ENCODE measurements around the gene GINS3.
"Not testable (repeated sequence)": the region's sequence is repeated elsewhere in the genome, so short reads cannot be mapped to it uniquely, and the experiment has no call there.

GINS3 gene

DNA sequence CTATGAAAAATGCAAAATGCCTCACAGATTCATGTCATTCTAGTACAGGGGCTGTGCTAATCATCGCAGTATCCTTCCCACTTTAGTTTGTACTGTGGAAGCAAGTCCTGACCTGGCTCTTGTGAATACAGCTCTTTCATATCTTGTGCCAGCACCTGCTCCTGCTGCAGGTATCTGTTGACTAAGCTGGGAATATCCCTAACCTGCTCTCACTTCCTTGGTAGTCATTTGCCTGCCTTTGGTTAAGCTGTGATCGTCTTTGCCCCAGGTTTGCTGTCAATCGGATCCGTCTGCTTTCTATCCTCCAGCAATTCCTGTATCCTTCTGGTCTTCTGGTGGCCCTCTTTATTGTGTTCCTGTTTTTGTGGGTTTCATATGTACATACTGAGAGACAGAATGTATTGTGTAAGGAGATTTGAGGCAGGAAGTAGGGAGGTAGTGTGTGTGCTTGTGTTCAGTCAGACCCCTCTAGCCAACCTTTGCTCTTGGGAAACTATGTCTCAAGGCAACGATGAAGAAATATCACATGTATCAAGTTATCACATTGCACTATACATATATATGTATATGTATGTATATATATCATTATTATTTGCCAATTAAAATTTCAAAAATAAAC is 7.7 kb upstream of the GINS3 start:
- DNase-seq (ENCODE audit: insufficient read length, low spot score) (no peak), FAIRE-seq (peak; percentile 33)
- TF ChIP-seq SPI1 (IDR thresholded peaks at IDR 0.05; ENCODE audit: low read depth, low read length): peak; percentile 55
- no peak for TF ChIP-seq PAX5 (IDR thresholded peaks at IDR 0.05; ENCODE audit: insufficient read depth, low read length, severe bottlenecking)

DNA sequence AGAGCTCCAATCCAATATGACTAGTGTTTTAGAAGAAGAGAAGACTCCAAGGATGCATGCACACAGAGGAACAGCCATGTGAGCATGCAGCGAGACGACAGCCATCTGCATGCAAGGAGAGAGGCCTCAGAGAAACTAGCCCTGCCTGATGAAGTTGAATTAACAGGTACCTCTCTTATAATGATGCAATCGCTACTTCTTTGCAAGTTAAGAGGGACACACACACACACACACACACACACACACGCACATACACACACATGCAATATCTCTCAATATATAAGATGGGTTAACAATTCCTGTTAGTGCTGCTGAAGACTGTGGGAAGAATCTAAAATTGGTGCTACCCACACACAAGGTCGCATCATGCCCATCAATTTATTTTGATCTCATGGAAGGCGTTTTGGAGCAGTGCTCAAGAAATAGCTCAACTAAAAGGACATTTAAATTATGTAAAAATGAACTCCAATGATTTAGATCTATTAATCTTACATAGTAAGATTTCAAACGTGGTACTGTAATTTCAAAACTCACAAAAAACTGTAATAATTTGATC is 7.0 kb upstream of the GINS3 start:
- no peak for TF ChIP-seq PAX5 (IDR thresholded peaks at IDR 0.05; ENCODE audit: insufficient read depth, low read length, severe bottlenecking)
- TF ChIP-seq POLR2A (IDR thresholded peaks at IDR 0.05; ENCODE audit: low read depth, low read length): no peak
- TF ChIP-seq TAF1 (IDR thresholded peaks at IDR 0.05; ENCODE audit: low read depth, low read length): no peak
- TF ChIP-seq POU2F2 (IDR thresholded peaks at IDR 0.05; ENCODE audit: low read depth, low read length): no peak
- TF ChIP-seq POLR2AphosphoS5 (IDR thresholded peaks at IDR 0.05; ENCODE audit: low read depth, low read length): no peak
- no peak for TF ChIP-seq SPI1 (IDR thresholded peaks at IDR 0.05; ENCODE audit: low read depth, low read length)
- DNase-seq (ENCODE audit: insufficient read length, low spot score) (no peak), FAIRE-seq (no peak)

DNA sequence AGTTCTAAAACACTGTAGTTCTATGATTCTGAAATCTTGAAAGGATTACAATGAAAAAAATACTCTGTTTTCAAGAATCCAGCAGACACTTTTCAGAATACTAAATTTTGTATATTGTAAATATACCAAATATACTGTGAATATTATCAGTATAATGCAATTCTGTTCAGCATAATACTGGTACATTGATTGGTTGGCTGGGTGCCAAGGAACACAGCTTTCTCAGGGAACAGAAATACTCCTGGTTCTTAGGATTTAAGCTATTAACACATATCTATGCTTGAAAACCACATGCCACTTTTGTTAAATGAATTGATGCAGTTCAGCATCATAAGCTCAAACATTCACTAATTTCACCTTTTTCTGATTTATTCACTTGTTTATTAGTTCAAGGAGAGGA is 2.5 kb upstream of the GINS3 start:
- DNase-seq (ENCODE audit: insufficient read length, low spot score): no peak
- TF ChIP-seq POLR2A (IDR thresholded peaks at IDR 0.05; ENCODE audit: low read depth, low read length): no peak
- no peak for TF ChIP-seq PAX5 (IDR thresholded peaks at IDR 0.05; ENCODE audit: insufficient read depth, low read length, severe bottlenecking)
- no peak for TF ChIP-seq SPI1 (IDR thresholded peaks at IDR 0.05; ENCODE audit: low read depth, low read length)
- TF ChIP-seq POU2F2 (IDR thresholded peaks at IDR 0.05; ENCODE audit: low read depth, low read length): no peak
- TF ChIP-seq TAF1 (IDR thresholded peaks at IDR 0.05; ENCODE audit: low read depth, low read length): no peak
- no peak for TF ChIP-seq POLR2AphosphoS5 (IDR thresholded peaks at IDR 0.05; ENCODE audit: low read depth, low read length)
- FAIRE-seq: no peak

DNA sequence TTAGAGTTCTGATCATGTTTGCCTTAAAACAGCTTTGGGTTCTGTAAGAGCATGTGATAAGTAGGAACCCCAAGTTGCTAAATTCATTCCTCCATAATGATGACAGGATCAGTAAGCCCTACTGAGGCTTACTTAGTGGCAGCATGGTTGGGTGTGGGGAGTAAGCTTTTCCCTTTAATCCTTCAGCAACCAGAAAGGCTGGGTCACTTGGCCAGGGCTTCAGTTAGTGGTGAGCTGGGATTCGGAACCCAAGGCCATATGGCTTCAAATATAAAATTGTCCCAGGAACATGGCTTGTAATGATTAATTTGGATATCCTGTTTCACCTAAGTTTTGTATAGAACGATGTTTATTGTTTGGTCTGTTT is 850 bp downstream of the GINS3 start:
- FAIRE-seq (no peak), DNase-seq (ENCODE audit: insufficient read length, low spot score) (no peak)
- no peak for TF ChIP-seq POLR2A (IDR thresholded peaks at IDR 0.05; ENCODE audit: low read depth, low read length)

DNA sequence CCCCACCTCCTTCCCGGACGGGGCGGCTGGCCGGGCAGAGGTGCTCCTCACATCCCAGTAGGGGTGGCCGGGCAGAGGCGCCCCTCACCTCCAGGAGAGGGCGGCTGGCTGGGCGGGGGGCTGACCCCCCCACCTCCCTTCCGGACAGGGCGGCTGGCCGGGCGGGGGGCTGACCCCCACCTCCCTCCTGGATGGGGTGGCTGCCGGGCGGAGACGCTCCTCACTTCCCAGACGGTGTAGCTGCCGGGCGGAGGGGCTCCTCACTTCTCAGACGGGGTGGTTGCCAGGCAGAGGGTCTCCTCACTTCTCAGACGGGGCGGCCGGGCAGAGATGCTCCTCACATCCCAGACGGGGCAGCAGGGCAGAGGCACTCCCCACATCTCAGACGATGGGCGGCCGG is 4.6 kb downstream of the GINS3 start:
- not testable (repeated sequence) for FAIRE-seq; DNase-seq (ENCODE audit: insufficient read length, low spot score)

DNA sequence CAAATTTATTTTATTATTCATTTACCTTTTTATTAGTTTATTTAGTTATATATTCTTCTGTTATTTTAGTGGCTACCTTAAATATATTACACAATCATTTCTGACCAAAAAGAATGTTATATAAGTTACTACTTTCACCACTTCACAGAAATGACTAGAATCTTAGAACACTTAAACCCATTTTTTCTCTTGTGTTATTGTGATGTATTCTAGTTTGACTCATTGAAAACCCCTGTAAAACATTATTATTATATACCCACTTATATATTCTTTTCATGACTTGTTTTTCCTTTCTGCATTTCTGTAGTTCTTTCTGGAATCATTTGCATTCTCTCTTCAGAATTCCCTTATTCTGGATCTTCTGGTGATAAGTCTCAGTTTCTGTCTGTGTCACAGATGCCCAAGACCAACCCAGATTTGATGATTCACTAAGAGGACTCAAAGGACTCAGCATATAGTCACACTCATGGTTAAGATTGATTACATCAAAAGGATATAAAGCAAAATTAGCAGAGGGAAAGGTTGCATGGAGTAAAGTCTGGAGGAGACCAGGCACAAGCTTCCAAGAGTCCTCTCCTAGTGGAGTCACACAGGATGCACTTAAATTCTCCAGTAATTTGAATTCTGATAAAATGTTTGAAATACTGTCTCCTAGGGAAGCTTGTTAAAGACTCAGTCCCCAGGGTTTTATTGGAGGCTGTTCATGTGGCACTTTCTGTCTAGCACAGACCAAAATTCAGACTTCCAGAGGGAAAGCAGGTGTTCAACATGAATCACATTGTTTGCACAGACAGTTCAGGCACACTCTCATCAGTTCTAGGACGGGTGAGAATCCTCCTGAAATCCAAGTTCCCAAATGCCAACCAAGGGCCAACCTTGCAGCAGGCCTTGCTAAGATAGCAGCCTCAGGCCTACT is 7.7 kb downstream of the GINS3 start:
- FAIRE-seq (no peak), DNase-seq (ENCODE audit: insufficient read length, low spot score) (no peak)
- no peak for TF ChIP-seq SPI1 (IDR thresholded peaks at IDR 0.05; ENCODE audit: low read depth, low read length)
- no peak for TF ChIP-seq PAX5 (IDR thresholded peaks at IDR 0.05; ENCODE audit: insufficient read depth, low read length, severe bottlenecking)

DNA sequence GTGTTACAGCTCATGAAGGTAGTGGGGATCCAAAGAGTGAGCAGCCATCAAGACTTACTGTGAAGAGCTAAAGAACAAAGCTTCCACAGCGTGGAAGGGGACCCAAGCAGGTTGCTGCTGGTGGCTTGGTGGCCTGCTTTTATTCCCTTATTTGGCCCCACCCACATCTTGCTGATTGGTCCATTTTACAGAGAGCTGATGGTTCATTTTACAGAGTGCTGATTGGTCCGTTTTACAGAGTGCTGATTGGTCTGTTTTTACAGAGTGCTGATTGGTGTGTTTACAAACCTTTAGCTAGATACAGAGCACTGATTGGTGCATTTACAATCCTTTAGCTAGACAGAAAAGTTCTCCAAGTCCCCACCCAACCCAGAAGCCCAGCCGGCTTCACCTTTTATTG is 9.0 kb downstream of the GINS3 start:
- not testable (repeated sequence) for DNase-seq (ENCODE audit: insufficient read length, low spot score); FAIRE-seq

DNA sequence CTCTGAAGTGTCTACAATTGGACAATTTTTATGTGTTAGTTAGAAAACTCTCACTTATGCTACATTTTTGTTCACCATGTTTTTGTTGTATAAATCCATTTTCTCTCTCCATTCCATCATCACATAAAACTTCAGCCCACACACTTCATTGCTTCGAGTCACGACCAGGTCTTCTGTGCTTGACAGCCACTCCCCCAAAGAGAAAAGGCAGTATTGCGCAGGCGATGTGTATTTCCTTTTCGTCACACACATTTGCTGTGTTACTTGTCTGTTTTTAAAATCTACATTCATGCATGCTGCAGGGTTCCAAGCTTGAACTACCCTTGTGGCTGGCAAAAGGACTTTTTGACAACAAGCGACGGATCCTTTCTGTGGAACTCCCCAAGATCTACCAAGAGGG is 10.5 kb downstream of the GINS3 start:
- FAIRE-seq (no peak), DNase-seq (ENCODE audit: insufficient read length, low spot score) (no peak)
- TF ChIP-seq SPI1 (IDR thresholded peaks at IDR 0.05; ENCODE audit: low read depth, low read length): no peak
- TF ChIP-seq POLR2AphosphoS5 (IDR thresholded peaks at IDR 0.05; ENCODE audit: low read depth, low read length): no peak
- no peak for TF ChIP-seq POU2F2 (IDR thresholded peaks at IDR 0.05; ENCODE audit: low read depth, low read length)
- no peak for TF ChIP-seq POLR2A (IDR thresholded peaks at IDR 0.05; ENCODE audit: low read depth, low read length)
- TF ChIP-seq TAF1 (IDR thresholded peaks at IDR 0.05; ENCODE audit: low read depth, low read length): no peak
- no peak for TF ChIP-seq PAX5 (IDR thresholded peaks at IDR 0.05; ENCODE audit: insufficient read depth, low read length, severe bottlenecking)

DNA sequence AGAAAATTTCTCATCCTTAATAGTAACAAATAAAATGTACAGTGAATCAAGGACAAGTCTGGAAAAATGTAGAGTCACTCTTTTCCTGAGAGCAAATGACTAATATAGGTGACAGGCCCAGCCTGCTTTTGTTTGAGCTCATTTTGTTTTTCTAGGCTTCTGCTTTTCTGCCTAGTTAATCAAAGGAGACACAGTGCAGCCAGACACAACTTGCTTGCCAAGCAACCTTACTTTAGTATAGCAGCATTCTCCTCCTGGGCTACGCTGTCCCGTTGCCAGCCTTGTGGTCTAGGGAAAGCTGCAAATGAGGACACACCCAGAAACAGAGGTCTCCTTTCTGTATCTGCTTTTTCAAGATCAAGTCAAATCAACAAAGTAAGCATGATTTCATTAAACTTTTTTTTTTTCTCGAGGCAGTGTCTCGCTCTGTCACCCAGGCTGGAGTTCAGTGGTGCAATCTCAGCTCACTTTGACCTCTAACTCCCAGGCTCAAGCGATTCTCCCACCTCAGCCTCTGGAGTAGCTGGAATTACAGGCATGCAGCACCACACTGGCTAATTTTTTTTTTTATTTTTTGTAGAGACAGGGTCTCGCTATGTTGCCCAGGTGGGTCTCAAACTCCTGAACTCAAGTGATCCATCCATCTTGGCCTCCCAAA is 17.2 kb downstream of the GINS3 start:
- DNase-seq (ENCODE audit: insufficient read length, low spot score) (no peak), FAIRE-seq (no peak)
- TF ChIP-seq POU2F2 (IDR thresholded peaks at IDR 0.05; ENCODE audit: low read depth, low read length): no peak
- TF ChIP-seq POLR2A (IDR thresholded peaks at IDR 0.05; ENCODE audit: low read depth, low read length): no peak
- TF ChIP-seq POLR2AphosphoS5 (IDR thresholded peaks at IDR 0.05; ENCODE audit: low read depth, low read length): no peak

DNA sequence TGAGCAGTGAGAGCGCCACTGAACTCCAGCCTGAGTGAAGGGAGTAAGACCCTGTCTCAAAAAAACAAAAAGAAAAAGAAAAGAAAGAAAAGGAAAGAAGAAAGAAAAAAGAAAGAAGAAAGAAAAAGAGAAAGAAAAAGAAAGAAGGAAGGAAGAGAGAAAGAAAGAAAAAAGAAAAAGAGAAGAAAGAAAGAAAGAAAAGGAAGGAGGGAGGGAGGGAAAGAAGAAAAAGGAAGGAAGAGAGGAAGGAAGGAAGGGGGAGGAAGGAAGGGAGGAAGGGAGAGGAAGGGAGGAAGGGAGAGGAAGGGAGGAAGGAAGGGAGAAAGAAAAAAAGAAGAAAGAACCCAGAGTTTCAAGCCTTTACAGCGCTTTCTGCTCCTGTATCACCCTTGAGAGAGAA is 19.1 kb downstream of the GINS3 start:
- DNase-seq (ENCODE audit: insufficient read length, low spot score) (no peak), FAIRE-seq (no peak)
- no peak for TF ChIP-seq POLR2A (IDR thresholded peaks at IDR 0.05; ENCODE audit: low read depth, low read length)
- TF ChIP-seq TAF1 (IDR thresholded peaks at IDR 0.05; ENCODE audit: low read depth, low read length): no peak
- no peak for TF ChIP-seq PAX5 (IDR thresholded peaks at IDR 0.05; ENCODE audit: insufficient read depth, low read length, severe bottlenecking)
- no peak for TF ChIP-seq SPI1 (IDR thresholded peaks at IDR 0.05; ENCODE audit: low read depth, low read length)
- TF ChIP-seq POU2F2 (IDR thresholded peaks at IDR 0.05; ENCODE audit: low read depth, low read length): no peak
- TF ChIP-seq POLR2AphosphoS5 (IDR thresholded peaks at IDR 0.05; ENCODE audit: low read depth, low read length): no peak

All from GM12891 (cell line).